Retina (tissue), 1 donor: ENCODE measurements around the gene CAPG.

Experiments used
- DNase-seq: peaks from one replicate; pipeline ENCODE4 v3.0.0-alpha.2; 2016

CAPG gene

GRCh38 chr2:85355521-85355920 is 54.6 kb downstream of the CAPG start:
- DNase-seq: no peak

DNA sequence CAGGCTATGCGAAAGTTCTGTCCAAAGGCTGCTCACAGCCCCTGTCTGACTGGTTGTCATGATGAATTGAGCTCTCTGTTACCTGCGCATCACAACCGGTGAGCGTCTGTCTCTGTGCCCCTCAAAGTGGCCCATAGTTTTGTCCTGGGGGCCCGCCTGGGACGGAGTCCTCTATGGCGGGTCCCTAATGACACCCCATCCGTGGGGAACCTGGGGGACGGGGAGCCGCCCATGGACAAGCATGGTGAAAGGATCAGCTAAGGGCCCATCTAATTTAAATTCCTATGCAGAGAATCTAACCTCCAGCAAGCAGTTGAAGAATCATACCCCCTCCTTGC is 55.1 kb downstream of the CAPG start:
- no peak for DNase-seq

DNA sequence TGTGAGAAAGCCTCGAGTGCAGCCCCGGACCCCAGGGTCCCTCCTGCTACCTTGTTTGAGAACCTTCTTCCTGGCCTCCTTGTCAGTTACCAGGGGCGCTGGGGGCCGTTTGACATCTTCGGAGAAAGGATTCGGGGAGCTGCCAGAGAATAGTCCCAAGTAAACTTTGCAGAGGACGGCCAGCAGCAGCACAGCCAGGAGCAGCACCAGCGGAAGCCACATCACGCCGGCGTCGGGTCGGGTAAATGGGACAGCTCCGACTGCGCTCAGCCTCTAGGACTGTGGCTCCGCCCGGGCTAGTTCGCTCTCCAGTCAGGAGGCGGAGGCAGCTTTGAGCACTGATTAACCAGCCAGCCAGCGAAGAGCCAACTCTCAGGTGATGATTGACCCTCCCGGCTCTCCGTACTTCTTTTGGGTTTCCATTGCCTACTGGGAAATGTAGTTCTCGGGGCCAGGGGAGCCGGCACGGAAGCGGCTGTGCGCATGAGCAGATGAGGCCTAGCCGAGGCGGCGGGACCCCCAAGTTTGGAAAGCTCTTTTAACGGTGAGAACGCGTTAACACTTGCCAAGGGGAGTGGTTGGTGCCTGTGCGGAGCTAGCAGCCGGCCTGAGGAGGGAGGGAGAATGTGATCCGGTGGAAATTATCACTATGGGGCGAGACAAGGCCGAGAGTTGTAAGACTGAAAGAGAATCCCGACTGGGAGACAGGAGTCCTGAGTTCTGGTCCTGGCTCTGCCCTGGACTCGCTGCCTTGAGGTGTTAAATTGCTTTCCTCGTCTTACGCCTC is 55.7 kb downstream of the CAPG start, which contains the start of the genes ELMOD3 and RETSAT:
Gene ELMOD3, plus strand, starts transcription at position 484 of the 787 bp plus-strand sequence. CDS start 2,430 bp downstream, outside the sequence.
Gene RETSAT, minus strand, starts transcription at position 243 of the 787 bp plus-strand sequence. Its CDS starts 21 bp downstream, at position 222.
- DNase-seq: peak; percentile 97

GRCh38 chr2:85353876-85354285 is 56.3 kb downstream of the CAPG start:
- DNase-seq: peak; percentile 2

- DNase-seq: no peak
These were observed 62.6 kb downstream of the CAPG start for GRCh38 chr2:85347599-85347998.
